Measurements from ENCODE around the gene WDR41.

DNA sequence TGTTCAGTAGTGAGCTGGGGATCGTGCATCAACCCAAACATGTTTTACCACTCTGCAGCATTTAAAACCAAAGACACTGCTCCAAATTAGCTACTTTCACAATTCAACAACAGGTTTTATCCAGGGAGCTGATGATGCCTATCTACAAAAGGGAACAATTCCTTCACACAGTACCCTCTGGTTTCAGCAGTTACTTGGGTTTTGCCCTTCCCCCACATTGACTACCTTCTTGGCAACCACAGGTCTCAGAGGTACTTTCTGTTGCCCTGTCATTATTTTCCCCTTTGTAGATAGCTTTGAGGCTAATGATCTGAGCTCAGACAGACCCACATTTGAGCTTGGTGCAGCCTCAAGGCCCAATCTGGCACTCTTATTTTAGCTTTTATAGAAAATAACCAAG, 96.1 kb downstream of the WDR41 start:
- TF ChIP-seq, protein P1, sequence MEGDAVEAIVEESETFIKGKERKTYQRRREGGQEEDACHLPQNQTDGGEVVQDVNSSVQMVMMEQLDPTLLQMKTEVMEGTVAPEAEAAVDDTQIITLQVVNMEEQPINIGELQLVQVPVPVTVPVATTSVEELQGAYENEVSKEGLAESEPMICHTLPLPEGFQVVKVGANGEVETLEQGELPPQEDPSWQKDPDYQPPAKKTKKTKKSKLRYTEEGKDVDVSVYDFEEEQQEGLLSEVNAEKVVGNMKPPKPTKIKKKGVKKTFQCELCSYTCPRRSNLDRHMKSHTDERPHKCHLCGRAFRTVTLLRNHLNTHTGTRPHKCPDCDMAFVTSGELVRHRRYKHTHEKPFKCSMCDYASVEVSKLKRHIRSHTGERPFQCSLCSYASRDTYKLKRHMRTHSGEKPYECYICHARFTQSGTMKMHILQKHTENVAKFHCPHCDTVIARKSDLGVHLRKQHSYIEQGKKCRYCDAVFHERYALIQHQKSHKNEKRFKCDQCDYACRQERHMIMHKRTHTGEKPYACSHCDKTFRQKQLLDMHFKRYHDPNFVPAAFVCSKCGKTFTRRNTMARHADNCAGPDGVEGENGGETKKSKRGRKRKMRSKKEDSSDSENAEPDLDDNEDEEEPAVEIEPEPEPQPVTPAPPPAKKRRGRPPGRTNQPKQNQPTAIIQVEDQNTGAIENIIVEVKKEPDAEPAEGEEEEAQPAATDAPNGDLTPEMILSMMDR (IDR thresholded peaks at IDR 0.05) = no peak
- TF ChIP-seq POLR2A (IDR thresholded peaks at IDR 0.05) = no peak
